Measurements from ENCODE around the gene LSP1. TPM values are rescaled to one million over a fixed set of nuclear protein-coding genes. Genes with fewer than 3 reads are reported as not detected.
A peak's percentile ranks its signal among the peaks of the same experiment; 100 is the strongest.
"Not testable (repeated sequence)": the region's sequence is repeated elsewhere in the genome, so short reads cannot be mapped to it uniquely, and the experiment has no call there.

Gene LSP1
- total RNA-seq, 3 donors from 2014 or later (not counting 1 experiment from before 2014, with no cell fraction given), result 487 to 595 (median 536) TPM

DNA sequence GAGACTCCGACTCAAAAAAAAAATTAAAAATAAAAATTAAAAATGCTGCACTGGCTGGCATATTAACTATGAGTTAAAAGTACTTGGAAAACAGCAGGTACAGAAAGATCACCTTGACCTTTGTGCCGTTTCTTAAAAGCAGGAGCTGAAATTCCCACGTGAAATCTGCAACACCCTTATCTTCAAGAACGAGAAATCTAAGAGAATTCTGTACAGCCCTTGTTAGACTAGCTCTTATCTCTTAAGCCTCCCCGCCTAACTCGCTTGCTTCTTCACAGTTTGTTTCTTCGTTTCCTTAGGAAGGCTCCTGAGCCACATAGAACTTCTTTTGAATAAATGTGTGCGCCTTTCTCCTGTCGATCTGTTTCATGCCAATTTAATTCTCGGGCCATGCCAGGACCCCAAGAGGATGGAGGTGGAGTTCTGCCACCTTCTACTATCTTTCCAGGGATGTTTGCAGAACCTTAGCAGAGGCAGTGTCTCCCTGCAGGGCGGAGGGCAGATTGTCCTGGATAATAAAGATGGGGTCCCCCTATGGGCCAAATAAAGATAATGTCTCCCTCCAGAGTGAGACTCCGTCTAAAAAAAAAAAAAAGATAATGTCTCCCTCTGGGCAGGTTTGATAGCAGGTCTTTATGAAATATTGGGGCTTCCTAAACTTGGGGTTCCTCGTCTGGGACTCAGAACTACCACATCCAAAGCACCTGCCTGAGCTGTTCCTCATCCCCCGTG lies 45.5 kb upstream of the LSP1 start:
- DNase-seq, result no peak
- TF ChIP-seq, protein P1, sequence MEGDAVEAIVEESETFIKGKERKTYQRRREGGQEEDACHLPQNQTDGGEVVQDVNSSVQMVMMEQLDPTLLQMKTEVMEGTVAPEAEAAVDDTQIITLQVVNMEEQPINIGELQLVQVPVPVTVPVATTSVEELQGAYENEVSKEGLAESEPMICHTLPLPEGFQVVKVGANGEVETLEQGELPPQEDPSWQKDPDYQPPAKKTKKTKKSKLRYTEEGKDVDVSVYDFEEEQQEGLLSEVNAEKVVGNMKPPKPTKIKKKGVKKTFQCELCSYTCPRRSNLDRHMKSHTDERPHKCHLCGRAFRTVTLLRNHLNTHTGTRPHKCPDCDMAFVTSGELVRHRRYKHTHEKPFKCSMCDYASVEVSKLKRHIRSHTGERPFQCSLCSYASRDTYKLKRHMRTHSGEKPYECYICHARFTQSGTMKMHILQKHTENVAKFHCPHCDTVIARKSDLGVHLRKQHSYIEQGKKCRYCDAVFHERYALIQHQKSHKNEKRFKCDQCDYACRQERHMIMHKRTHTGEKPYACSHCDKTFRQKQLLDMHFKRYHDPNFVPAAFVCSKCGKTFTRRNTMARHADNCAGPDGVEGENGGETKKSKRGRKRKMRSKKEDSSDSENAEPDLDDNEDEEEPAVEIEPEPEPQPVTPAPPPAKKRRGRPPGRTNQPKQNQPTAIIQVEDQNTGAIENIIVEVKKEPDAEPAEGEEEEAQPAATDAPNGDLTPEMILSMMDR (IDR thresholded peaks at IDR 0.05), result peak; percentile 13
- no peaks in the 10 kb centered on the region for H3K9me3 Mint-ChIP-seq
- no peaks in the 10 kb centered on the region for H3K36me3 ChIP-seq (ENCODE audit: control insufficient read depth, insufficient read depth, low read length)
- no peaks in the 10 kb centered on the region for H3K9me3 ChIP-seq (ENCODE audit: control insufficient read depth, insufficient read depth, low read length)
- no peaks in the 10 kb centered on the region for H3K4me1 ChIP-seq (ENCODE audit: control insufficient read depth, insufficient read depth, low read length)
- H3K27ac ChIP-seq (ENCODE audit: low read length), result no peak overlapping the region
- H3K4me1 Mint-ChIP-seq, result no peaks in the 10 kb centered on the region
- H3K27me3 Mint-ChIP-seq (ENCODE audit: low read depth in 2 of 2), result peaks cover 2 to 19% of the 10 kb centered on the region in 2 donors
- H3K27ac Mint-ChIP-seq, result no peak overlapping the region
- no peaks in the 10 kb centered on the region for H3K36me3 Mint-ChIP-seq
- ATAC-seq, result no peak
- no peak overlapping the region for H3K4me3 ChIP-seq (ENCODE audit: low read length)
- H3K4me3 Mint-ChIP-seq, result no peak overlapping the region
- H3K27me3 ChIP-seq (ENCODE audit: control insufficient read depth, insufficient read depth, low read length), result no peaks in the 10 kb centered on the region
- intact Hi-C loops (cut with micrococcal nuclease), result no loop called here
- 79% methylated on average over 14 of the region's 14 CpGs for WGBS (ENCODE audit: insufficient coverage)

DNA sequence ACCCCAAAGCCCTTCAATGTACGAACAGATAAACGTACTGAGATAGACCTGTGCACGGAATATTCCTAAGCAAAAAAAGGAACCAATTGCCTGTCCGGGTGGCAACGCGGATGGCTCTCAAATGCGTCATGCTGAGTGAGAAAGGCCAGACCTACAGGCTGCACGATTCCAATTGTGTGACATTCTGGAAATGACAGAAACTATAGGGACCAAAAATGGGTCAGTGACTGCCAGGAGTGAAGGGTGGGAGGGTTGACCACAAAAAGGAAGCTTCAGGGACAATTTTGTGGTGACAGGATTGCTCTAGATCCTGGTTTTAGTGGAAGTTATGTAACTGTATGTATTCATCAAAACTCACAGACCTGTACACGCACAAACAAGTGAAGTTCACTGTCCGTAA lies 42.1 kb upstream of the LSP1 start:
- Histone ChIP-seq H3K9me3 (ENCODE audit: control insufficient read depth, insufficient read depth, low read length) (no peaks in the 10 kb centered on the region), H3K27ac (ENCODE audit: low read length) (no peak overlapping the region), H3K4me3 (ENCODE audit: low read length) (no peak overlapping the region), H3K4me1 (ENCODE audit: control insufficient read depth, insufficient read depth, low read length) (no peaks in the 10 kb centered on the region), H3K27me3 (ENCODE audit: control insufficient read depth, insufficient read depth, low read length) (no peaks in the 10 kb centered on the region), H3K36me3 (ENCODE audit: control insufficient read depth, insufficient read depth, low read length) (no peaks in the 10 kb centered on the region)
- WGBS (ENCODE audit: insufficient coverage), result 44% methylated on average over 10 of the region's 10 CpGs
- TF ChIP-seq, protein P1 (IDR thresholded peaks at IDR 0.05), result no peak
- ATAC-seq (peak in 1 of 3 donors; percentile 39), DNase-seq (no peak)
- Mint-ChIP-seq H3K27ac (no peak overlapping the region), H3K4me3 (no peak overlapping the region), H3K27me3 (ENCODE audit: low read depth in 2 of 2) (peaks cover 11 to 20% of the 10 kb centered on the region in 2 donors), H3K36me3 (no peaks in the 10 kb centered on the region), H3K4me1 (no peaks in the 10 kb centered on the region), H3K9me3 (no peaks in the 10 kb centered on the region)
- intact Hi-C loops (cut with micrococcal nuclease), result no loop called here

DNA sequence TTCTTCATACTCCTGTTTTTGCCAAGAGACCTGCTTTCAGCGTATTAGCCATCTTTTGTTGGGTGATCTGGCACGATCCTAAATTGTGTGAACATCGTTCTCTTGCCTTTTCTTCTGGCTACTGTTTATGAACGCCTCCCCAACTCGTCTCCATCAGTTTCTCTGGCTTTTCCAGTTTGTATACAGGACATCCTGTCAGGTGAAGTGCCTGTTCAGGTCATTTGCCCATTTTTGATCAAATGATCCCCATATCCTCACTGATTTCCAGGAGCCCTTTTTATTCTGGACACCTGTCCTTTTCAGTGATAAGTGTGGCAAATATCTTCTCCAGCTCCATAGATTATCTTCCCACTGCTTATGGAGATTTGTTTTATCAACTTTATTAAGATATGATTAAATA lies 40.6 kb upstream of the LSP1 start:
- TF ChIP-seq, protein P1 (IDR thresholded peaks at IDR 0.05), result no peak
- DNase-seq (no peak), ATAC-seq (no peak)
- H3K27me3 Mint-ChIP-seq (ENCODE audit: low read depth in 2 of 2), result peaks cover 11 to 17% of the 10 kb centered on the region in 2 donors
- intact Hi-C loops (cut with micrococcal nuclease), result no loop called here
- H3K27ac Mint-ChIP-seq, result no peak overlapping the region
- H3K4me3 Mint-ChIP-seq, result no peak overlapping the region
- Histone ChIP-seq H3K27me3 (ENCODE audit: control insufficient read depth, insufficient read depth, low read length) (no peaks in the 10 kb centered on the region), H3K4me3 (ENCODE audit: low read length) (no peak overlapping the region), H3K9me3 (ENCODE audit: control insufficient read depth, insufficient read depth, low read length) (no peaks in the 10 kb centered on the region), H3K4me1 (ENCODE audit: control insufficient read depth, insufficient read depth, low read length) (no peaks in the 10 kb centered on the region), H3K27ac (ENCODE audit: low read length) (no peak overlapping the region), H3K36me3 (ENCODE audit: control insufficient read depth, insufficient read depth, low read length) (no peaks in the 10 kb centered on the region)
- WGBS (ENCODE audit: insufficient coverage), result 85% methylated on average over 5 of the region's 5 CpGs
- peaks cover 0 to 1% of the 10 kb centered on the region in 2 donors for H3K9me3 Mint-ChIP-seq
- no peaks in the 10 kb centered on the region for H3K4me1 Mint-ChIP-seq
- no peaks in the 10 kb centered on the region for H3K36me3 Mint-ChIP-seq

- WGBS (ENCODE audit: insufficient coverage), result 94% methylated on average over 13 of the region's 15 CpGs
- Mint-ChIP-seq H3K4me3 (no peak overlapping the region), H3K4me1 (no peaks in the 10 kb centered on the region), H3K27me3 (ENCODE audit: low read depth in 2 of 2) (peaks cover 11 to 16% of the 10 kb centered on the region in 2 donors), H3K36me3 (no peaks in the 10 kb centered on the region), H3K27ac (no peak overlapping the region), H3K9me3 (peaks cover 0 to 3% of the 10 kb centered on the region in 2 donors)
- H3K9me3 ChIP-seq (ENCODE audit: control insufficient read depth, insufficient read depth, low read length), result peaks cover 3% of the 10 kb centered on the region
- TF ChIP-seq, protein P1 (IDR thresholded peaks at IDR 0.05), result no peak
- H3K27me3 ChIP-seq (ENCODE audit: control insufficient read depth, insufficient read depth, low read length), result no peaks in the 10 kb centered on the region
- no peaks in the 10 kb centered on the region for H3K4me1 ChIP-seq (ENCODE audit: control insufficient read depth, insufficient read depth, low read length)
- H3K4me3 ChIP-seq (ENCODE audit: low read length), result no peak overlapping the region
- intact Hi-C loops (cut with micrococcal nuclease), result no loop called here
- H3K36me3 ChIP-seq (ENCODE audit: control insufficient read depth, insufficient read depth, low read length), result no peaks in the 10 kb centered on the region
- ATAC-seq (no peak), DNase-seq (no peak)
- H3K27ac ChIP-seq (ENCODE audit: low read length), result no peak overlapping the region
Measured at GRCh38 chr11:1812801-1813200, 40.1 kb upstream of the LSP1 start.

DNA sequence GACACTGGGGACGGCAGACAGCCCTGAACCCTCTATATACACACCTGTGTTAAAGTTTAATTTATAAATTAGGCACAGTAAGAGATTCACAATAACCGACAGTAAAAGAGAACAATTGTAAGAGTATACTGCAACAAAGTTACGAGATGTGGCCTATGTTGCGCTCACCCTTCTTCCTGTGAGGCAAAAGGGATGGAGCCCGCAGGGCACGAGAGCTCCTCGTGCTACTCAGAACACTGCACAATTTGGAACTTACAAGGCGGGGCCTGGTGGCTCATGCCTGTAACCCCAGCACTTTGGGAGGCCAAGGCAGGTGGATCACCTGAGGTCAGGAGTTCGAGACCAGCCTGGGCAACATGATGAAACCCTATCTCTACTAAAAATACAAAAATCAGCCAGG lies 39.5 kb upstream of the LSP1 start:
- H3K27ac ChIP-seq (ENCODE audit: low read length); H3K4me3 Mint-ChIP-seq; H3K9me3 Mint-ChIP-seq; H3K4me1 ChIP-seq (ENCODE audit: control insufficient read depth, insufficient read depth, low read length); intact Hi-C loops (cut with micrococcal nuclease); H3K27me3 ChIP-seq (ENCODE audit: control insufficient read depth, insufficient read depth, low read length); ATAC-seq; H3K4me1 Mint-ChIP-seq; H3K27ac Mint-ChIP-seq; H3K9me3 ChIP-seq (ENCODE audit: control insufficient read depth, insufficient read depth, low read length); H3K36me3 Mint-ChIP-seq; H3K4me3 ChIP-seq (ENCODE audit: low read length); H3K36me3 ChIP-seq (ENCODE audit: control insufficient read depth, insufficient read depth, low read length); DNase-seq: not testable (repeated sequence)
- 95% methylated on average over 7 of the region's 9 CpGs for WGBS (ENCODE audit: insufficient coverage)
- H3K27me3 Mint-ChIP-seq (ENCODE audit: low read depth in 2 of 2), result peaks cover 11 to 14% of the 10 kb centered on the region in 2 donors
